ENCODE data around the gene LARP1B.

DNA sequence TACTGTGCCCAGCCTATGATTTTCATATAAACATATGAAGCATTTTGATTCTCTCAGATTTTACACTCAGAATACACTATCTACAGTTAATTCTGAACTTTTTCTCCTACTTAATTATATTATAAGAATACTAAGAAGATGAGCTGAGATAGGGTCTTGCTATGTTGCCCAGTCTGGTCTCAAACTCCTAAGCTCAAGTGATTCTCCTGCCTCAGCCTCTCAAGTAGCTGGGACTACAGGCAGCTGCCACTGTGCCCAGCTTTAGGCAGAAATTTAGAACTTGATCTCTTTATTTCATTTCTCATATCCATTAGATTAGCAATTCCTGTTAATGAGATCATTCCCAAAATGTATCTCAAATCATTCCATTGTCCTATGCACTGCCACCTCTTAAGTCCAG, 4.7 kb upstream of the LARP1B start:
- TF ChIP-seq CTCF (conservative IDR thresholded peaks at IDR 0.05; ENCODE audit: low read length) (no peak), EZH2phosphoT487 (IDR thresholded peaks at IDR 0.05; ENCODE audit: borderline replicate concordance, low read depth, low read length) (no peak)

Data from OCI-LY7 (cell line).